K562 (cell line): Measurements from ENCODE around the gene APOA1. TPM values are rescaled to one million over a fixed set of nuclear protein-coding genes. Genes with fewer than 3 reads are reported as not detected.

Experiments used
- ATAC-seq: fragments of 200-7000 bp; cut with Tn5 transposase; 3 replicates; pipeline ENCODE4 v1.9.1; 2020; ENCODE audit warnings: moderate library complexity
- BruUV-seq: library from RNA; stranded (reverse); fragments of 400-500 nt; replicated peaks from 2 replicates; lab custom pipeline; 2021; lab: Mats Ljungman, UMichigan
- CTCF ChIA-PET: fragments of 300-600 bp; formaldehyde crosslinking; extraction: SDS; loops from one replicate; lab custom pipeline; 2021; ENCODE audit warnings: low intra/inter-chr PET ratio; lab: Yijun Ruan, JAX
- POLR2A ChIA-PET: fragments of 300-600, 350-650 bp; sonication (Branson Sonifier 250); formaldehyde crosslinking; extraction: SDS; loops from one replicate; lab custom pipeline; 2021; ENCODE audit warnings: antibody characterized with exemption, inconsistent platforms; lab: Yijun Ruan, JAX
- DNase-seq, 4 experiments: peaks; one replicate each; pipeline versions ENCODE4 v3.0.0 to v3.0.0-alpha.2; 2011 to 2018; ENCODE audit warnings: low spot score in 3 of 4, mixed read lengths in 3 of 4; ENCODE audit errors: extremely low read depth in 1 of 4
- FAIRE-seq: peaks from 2 replicates; lab custom pipeline; 2011; peaks lifted over from hg19 to GRCh38; lab: Jason Lieb, UNC
- H2AFZ ChIP-seq: 2 replicates; pipeline ENCODE4 v1.6.0; 2011; ENCODE audit warnings: low read depth, low read length, control low read depth, inconsistent platforms
- H3K27ac ChIP-seq: fragments of 200-600 bp; 3 replicates; pipeline ENCODE4 v1.8.0; 2011; ENCODE audit warnings: low read depth, mild to moderate bottlenecking, control low read depth, inconsistent platforms, low read length, moderate library complexity, mixed read lengths; ENCODE audit errors: extremely low read depth
- H3K27me3 ChIP-seq, 2 experiments: fragments of 300-600 bp in 1 of 2; 2 replicates in 1 of 2; 3 replicates in 1 of 2; pipeline versions ENCODE4 v1.6.0 to v1.8.0; 2011; ENCODE audit warnings: inconsistent platforms in 2 of 2, low read length in 2 of 2, mild to moderate bottlenecking in 1 of 2, mixed read lengths in 1 of 2, moderate library complexity in 1 of 2; ENCODE audit not compliant: control insufficient read depth in 2 of 2, insufficient read depth in 2 of 2
- H3K36me3 ChIP-seq: fragments of 300-600 bp; 3 replicates; pipeline ENCODE4 v1.8.0; 2011; ENCODE audit warnings: mild to moderate bottlenecking, low read length, inconsistent platforms; ENCODE audit not compliant: control insufficient read depth, insufficient read depth
- H3K4me1 ChIP-seq, 2 experiments: fragments of 200-600 bp in 1 of 2; replicated peaks in 1 of 2; 2 replicates in 1 of 2; 3 replicates in 1 of 2; pipeline versions ENCODE4 v1.5.1 to v1.8.0; 2011; ENCODE audit warnings: inconsistent platforms in 2 of 2, low read length in 2 of 2, mild to moderate bottlenecking in 1 of 2, mixed read lengths in 1 of 2, moderate library complexity in 1 of 2; ENCODE audit not compliant: control insufficient read depth in 2 of 2, insufficient read depth in 2 of 2
- H3K4me2 ChIP-seq: 2 replicates; pipeline ENCODE4 v1.6.1; 2011; ENCODE audit warnings: low read length, control low read depth, inconsistent platforms, mixed read lengths; ENCODE audit not compliant: insufficient read depth
- H3K4me3 ChIP-seq: fragments of 200-600 bp; sonication (generic), shearing (Covaris generic); 2 replicates; pipeline ENCODE4 v1.5.1; 2016; ENCODE audit warnings: control low read depth, inconsistent platforms
- H3K79me2 ChIP-seq: fragments of 200-600 bp; 3 replicates; pipeline ENCODE4 v1.8.0; 2011; ENCODE audit warnings: low read length, inconsistent platforms; ENCODE audit not compliant: control insufficient read depth, insufficient read depth
- H3K9ac ChIP-seq, 2 experiments: 2 replicates each; pipeline versions ENCODE4 v1.6.0 to v1.6.1; 2011; ENCODE audit warnings: low read depth in 2 of 2, low read length in 2 of 2, control low read depth in 1 of 2, inconsistent platforms in 1 of 2, mild to moderate bottlenecking in 1 of 2, mixed read lengths in 1 of 2; ENCODE audit not compliant: insufficient read depth in 1 of 2
- H3K9me1 ChIP-seq: one replicate; pipeline ENCODE4 v1.6.0; 2011; ENCODE audit warnings: inconsistent platforms, mild to moderate bottlenecking, low read length, moderate library complexity; ENCODE audit not compliant: control insufficient read depth, insufficient read depth
- H3K9me3 ChIP-seq: replicated peaks from 2 replicates; pipeline ENCODE4 v1.5.1; 2011; ENCODE audit warnings: low read depth, low read length, inconsistent platforms; ENCODE audit not compliant: control insufficient read depth, insufficient read depth
- H4K20me1 ChIP-seq: replicated peaks from 2 replicates; pipeline ENCODE4 v1.6.1; 2011; ENCODE audit warnings: low read length, inconsistent platforms, mixed read lengths; ENCODE audit not compliant: control insufficient read depth, insufficient read depth
- ATF7 ChIP-seq: fragments of 450-650 bp; IDR thresholded peaks from 2 replicates; pipeline ENCODE4 v1.7.1; 2014; ENCODE audit warnings: mild to moderate bottlenecking, moderate library complexity
- BHLHE40 ChIP-seq: IDR thresholded peaks from 2 replicates; pipeline ENCODE4 v1.6.1; 2011; ENCODE audit warnings: low read length, improper control_type of control experiment
- CXXC5 ChIP-seq: fragments of 250-450 bp; sonication (Bioruptor Pico); IDR thresholded peaks from 2 replicates; pipeline ENCODE4 v1.8.0; 2022; ENCODE audit warnings: inconsistent platforms, mild to moderate bottlenecking, moderate library complexity
- ETS2 ChIP-seq: IDR thresholded peaks from 2 replicates; pipeline ENCODE4 v1.6.1; 2016; ENCODE audit warnings: borderline replicate concordance, missing genetic modification characterization, mild to moderate bottlenecking, moderate library complexity, missing compliant biosample characterization; ENCODE audit not compliant: poor library complexity, severe bottlenecking
- ETV1 ChIP-seq: fragments of 450-650 bp; conservative IDR thresholded peaks from 2 replicates; pipeline ENCODE4 v1.6.1; 2016; ENCODE audit warnings: missing genetic modification characterization, control low read depth, low read depth, missing compliant biosample characterization
- EWSR1 ChIP-seq: fragments of 450-650 bp; IDR thresholded peaks from 2 replicates; pipeline ENCODE4 v1.6.1; 2018; ENCODE audit warnings: borderline replicate concordance, mild to moderate bottlenecking, low read depth, moderate library complexity; ENCODE audit not compliant: partially characterized antibody
- GATAD2A ChIP-seq: fragments of 450-650 bp; IDR thresholded peaks from 2 replicates; pipeline ENCODE4 v1.6.1; 2017
- HCFC1 ChIP-seq: IDR thresholded peaks from 2 replicates; pipeline ENCODE4 v1.6.1; 2012; ENCODE audit warnings: low read depth, low read length, improper control_type of control experiment
- HDGF ChIP-seq: fragments of 450-650 bp; IDR thresholded peaks from 2 replicates; pipeline ENCODE4 v1.6.1; 2016
- RAD51 ChIP-seq: fragments of 450-650 bp; IDR thresholded peaks from 2 replicates; pipeline ENCODE4 v1.7.1; 2016; ENCODE audit warnings: low read depth, mild to moderate bottlenecking, borderline replicate concordance
- ZNF695 ChIP-seq: fragments of 450-650 bp; formaldehyde crosslinking; IDR thresholded peaks from 2 replicates; pipeline ENCODE4 v1.4.0; 2020; ENCODE audit warnings: mild to moderate bottlenecking, moderate library complexity
- ZNF785 ChIP-seq: fragments of 250-450 bp; sonication (Bioruptor Pico); IDR thresholded peaks from 2 replicates; pipeline ENCODE4 v1.4.0; 2020; ENCODE audit warnings: mild to moderate bottlenecking
- WGBS: fragments of 100-300 bp; shearing (Covaris generic); methylation state at CpG from one replicate; pipeline ENCODE4 v1.1.6; 2016; ENCODE audit warnings: low coverage, mixed read lengths; ENCODE audit not compliant: insufficient coverage; ENCODE audit errors: missing lambda C conversion rate; 5-methylcytosine and 5-hydroxymethylcytosine counted together
- in situ Hi-C: fragments of 300-500 bp; cut with MboI; formaldehyde crosslinking; loops from 4 replicates; pipeline ENCODE4 v1.15.0; 2018; ENCODE audit warnings: inconsistent platforms, mixed read lengths
- intact Hi-C: fragments of 100-400 bp; cut with micrococcal nuclease; formaldehyde crosslinking; loops from 2 replicates; pipeline ENCODE4 v1.14.2; 2022
- polyA plus RNA-seq, 8 experiments: library from polyadenylated mRNA; depleted of rRNA in 4 of 8; stranded (reverse) in 5 of 8; unstranded in 3 of 8; fragments of >200 nt; fragmentation: Nextera tagmentation in 2 of 8; fragmentation: Illumina TruSeq in 1 of 8; extraction: Ambion mirVana in 2 of 8; extraction: Trizol in 1 of 8; gene quantifications; 2 replicates each; pipeline versions ENCODE4 v1.2.1 to v1.2.3, GENCODE V29; 2011 to 2014; ENCODE audit warnings: inconsistent platforms in 1 of 8, missing spikeins in 1 of 8
- total RNA-seq, 7 experiments: library from RNA; depleted of rRNA in 6 of 7; stranded (reverse); fragments of >200 nt in 6 of 7; fragmentation: Illumina TruSeq in 2 of 7; extraction: Trizol in 2 of 7; gene quantifications; 2 replicates each; pipeline versions ENCODE4 v1.2.1 to v1.2.3, GENCODE V29; 2011 to 2021; ENCODE audit warnings: low replicate concordance in 1 of 7
- TF ChIP-seq, protein P1 (sequence below): fragments of 250-450 bp; sonication (Bioruptor Pico); IDR thresholded peaks from 2 replicates; pipeline ENCODE4 v1.8.0; 2022; ENCODE audit warnings: moderate library complexity, mild to moderate bottlenecking, inconsistent platforms
- TF ChIP-seq, protein P2 (sequence below): sonication (generic); formaldehyde crosslinking; IDR thresholded peaks from 2 replicates; pipeline ENCODE4 v1.8.1; 2023; ENCODE audit warnings: mild to moderate bottlenecking, missing genetic modification reagents
- TF ChIP-seq, protein P3 (sequence below): sonication (generic); formaldehyde crosslinking; IDR thresholded peaks from 2 replicates; pipeline ENCODE4 v1.9.0; 2022; ENCODE audit warnings: mild to moderate bottlenecking, missing genetic modification reagents
- TF ChIP-seq, protein P4 (sequence below): sonication (generic); formaldehyde crosslinking; IDR thresholded peaks from 2 replicates; pipeline ENCODE4 v1.5.0; 2020; ENCODE audit warnings: missing genetic modification reagents

APOA1 gene
- total and polyA plus RNA-seq, 9 of the 15 experiments (the other 6 are each of a cell fraction or from before 2014, with no cell fraction given): 1.8 TPM; not detected in 8

DNA sequence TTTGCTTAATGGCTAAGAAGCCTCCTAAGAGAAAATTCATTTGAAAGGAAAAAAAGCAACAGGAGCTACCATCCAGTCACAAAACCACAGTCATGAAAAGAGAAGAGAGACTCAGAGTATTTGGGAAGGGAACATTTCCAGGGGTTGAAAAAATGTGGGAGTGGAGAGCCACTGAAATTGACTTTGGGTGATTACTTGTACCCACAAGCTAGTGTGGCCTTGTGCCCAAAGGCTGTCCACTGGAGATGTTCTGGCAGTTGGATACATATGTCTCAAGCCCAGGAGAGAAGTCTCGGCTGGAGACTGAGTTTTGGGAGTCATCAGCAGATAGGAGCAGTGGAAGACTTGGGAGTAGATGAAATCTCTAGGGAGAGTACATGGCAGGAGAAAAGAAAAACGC is 42.6 kb downstream of the APOA1 start (continued):
- TF ChIP-seq, protein P1, sequence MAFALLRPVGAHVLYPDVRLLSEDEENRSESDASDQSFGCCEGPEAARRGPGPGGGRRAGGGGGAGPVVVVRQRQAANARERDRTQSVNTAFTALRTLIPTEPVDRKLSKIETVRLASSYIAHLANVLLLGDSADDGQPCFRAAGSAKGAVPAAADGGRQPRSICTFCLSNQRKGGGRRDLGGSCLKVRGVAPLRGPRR: no peak
- TF ChIP-seq ATF7 (no peak), CXXC5 (no peak), EWSR1 (no peak), ETV1 (tag) (no peak), ZNF695 (no peak), ETS2 (tag) (no peak), ZNF785 (no peak), HDGF (no peak)
- TF ChIP-seq, protein P2, sequence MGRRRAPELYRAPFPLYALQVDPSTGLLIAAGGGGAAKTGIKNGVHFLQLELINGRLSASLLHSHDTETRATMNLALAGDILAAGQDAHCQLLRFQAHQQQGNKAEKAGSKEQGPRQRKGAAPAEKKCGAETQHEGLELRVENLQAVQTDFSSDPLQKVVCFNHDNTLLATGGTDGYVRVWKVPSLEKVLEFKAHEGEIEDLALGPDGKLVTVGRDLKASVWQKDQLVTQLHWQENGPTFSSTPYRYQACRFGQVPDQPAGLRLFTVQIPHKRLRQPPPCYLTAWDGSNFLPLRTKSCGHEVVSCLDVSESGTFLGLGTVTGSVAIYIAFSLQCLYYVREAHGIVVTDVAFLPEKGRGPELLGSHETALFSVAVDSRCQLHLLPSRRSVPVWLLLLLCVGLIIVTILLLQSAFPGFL (CRISPR knock-in tag): no peak

DNA sequence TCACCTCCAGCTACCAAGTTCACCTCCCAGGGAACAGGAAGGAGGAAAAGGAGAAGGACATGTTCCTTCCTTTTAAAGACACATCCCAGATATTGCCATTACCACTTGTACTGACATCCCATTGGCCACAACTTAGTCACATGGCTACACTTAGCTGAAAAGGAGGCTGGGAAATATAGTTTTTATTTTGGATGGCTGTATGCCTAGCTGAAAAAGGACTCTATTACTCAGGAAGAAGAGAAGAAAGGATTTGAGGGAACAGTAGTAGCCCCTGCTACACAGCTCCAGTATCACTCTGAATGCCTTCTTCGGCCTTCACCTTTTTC is 43.7 kb downstream of the APOA1 start:
- Histone ChIP-seq H3K4me3 (no peak overlapping the region), H3K27ac (no peak overlapping the region), H3K9me1 (no peaks in the 10 kb centered on the region), H3K27me3 (no peaks in the 10 kb centered on the region), H2AFZ (peak overlapping the region; percentile 93), H3K79me2 (no peaks in the 10 kb centered on the region), H4K20me1 (no peaks in the 10 kb centered on the region), H3K36me3 (no peaks in the 10 kb centered on the region), H3K9ac (no peak overlapping the region), H3K4me1 (peaks cover 14 to 27% of the 10 kb centered on the region in 2 experiments), H3K4me2 (no peak overlapping the region; the same call in 1 of the 2 replicates), H3K9me3 (no peaks in the 10 kb centered on the region)
- TF ChIP-seq HCFC1: peak; percentile 68
- TF ChIP-seq, protein P3, sequence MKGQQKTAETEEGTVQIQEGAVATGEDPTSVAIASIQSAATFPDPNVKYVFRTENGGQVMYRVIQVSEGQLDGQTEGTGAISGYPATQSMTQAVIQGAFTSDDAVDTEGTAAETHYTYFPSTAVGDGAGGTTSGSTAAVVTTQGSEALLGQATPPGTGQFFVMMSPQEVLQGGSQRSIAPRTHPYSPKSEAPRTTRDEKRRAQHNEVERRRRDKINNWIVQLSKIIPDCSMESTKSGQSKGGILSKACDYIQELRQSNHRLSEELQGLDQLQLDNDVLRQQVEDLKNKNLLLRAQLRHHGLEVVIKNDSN (CRISPR knock-in tag): peak; percentile 86
- no peak for TF ChIP-seq GATAD2A
- TF ChIP-seq, protein P4, sequence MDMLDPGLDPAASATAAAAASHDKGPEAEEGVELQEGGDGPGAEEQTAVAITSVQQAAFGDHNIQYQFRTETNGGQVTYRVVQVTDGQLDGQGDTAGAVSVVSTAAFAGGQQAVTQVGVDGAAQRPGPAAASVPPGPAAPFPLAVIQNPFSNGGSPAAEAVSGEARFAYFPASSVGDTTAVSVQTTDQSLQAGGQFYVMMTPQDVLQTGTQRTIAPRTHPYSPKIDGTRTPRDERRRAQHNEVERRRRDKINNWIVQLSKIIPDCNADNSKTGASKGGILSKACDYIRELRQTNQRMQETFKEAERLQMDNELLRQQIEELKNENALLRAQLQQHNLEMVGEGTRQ: peak; percentile 86
- peak; percentile 74 for TF ChIP-seq RAD51
- no peak for TF ChIP-seq BHLHE40
- WGBS: 88% methylated on average over 1 of the region's 1 CpG
- in situ Hi-C loops (no loop called here), intact Hi-C loops (loop anchor here (5.0 kb wide), 1 partner anchor 434 kb away; no protein-coding TSS in a partner anchor)
- DNase-seq: peak in 1 of 4 experiments; percentile 36
- BruUV-seq: no TSS peak
- peak; percentile 66 for FAIRE-seq
- POLR2A ChIA-PET: interaction anchor here (0.6 to 1.5 kb wide), 2 partner anchors 11 to 1637 kb away, joined by 3 read pairs; no protein-coding TSS in a partner anchor
- peak; percentile 62 for ATAC-seq
- CTCF ChIA-PET: no interaction called here
